Measurements from ENCODE around the gene LPP. TPM values are rescaled to one million over a fixed set of nuclear protein-coding genes. Genes with fewer than 3 reads are reported as not detected.

Gene LPP
- total RNA-seq, 2 donors from 2014 or later = 46.6 to 92.4 TPM

DNA sequence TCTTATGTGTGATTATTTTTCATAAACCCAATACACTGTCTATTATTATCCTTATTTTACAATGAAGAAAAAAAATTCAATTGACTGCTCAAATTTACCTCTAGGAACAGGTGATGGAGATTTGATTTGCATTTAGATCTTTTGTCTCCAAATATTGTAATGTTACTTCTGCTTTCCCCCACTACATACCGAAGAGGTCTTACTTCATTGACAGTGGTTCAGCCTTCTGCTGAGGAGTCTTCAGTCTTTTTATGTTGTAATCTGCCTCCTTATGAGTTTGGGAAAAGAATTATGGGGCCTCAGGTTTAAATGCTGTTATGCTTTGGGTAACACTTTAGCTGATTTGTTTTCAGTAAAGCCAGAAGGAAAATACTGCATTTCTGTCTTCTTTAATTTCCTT is 199.5 kb downstream of the LPP start:
- Mint-ChIP-seq H3K4me3 (no peak overlapping the region), H3K9me3 (no peaks in the 10 kb centered on the region), H3K27me3 (no peaks in the 10 kb centered on the region), H3K27ac (no peak overlapping the region), H3K4me1 (peaks cover 4% of the 10 kb centered on the region), H3K36me3 (ENCODE audit: low read depth) (no peaks in the 10 kb centered on the region)
- ATAC-seq (replicated peaks) = no peak

DNA sequence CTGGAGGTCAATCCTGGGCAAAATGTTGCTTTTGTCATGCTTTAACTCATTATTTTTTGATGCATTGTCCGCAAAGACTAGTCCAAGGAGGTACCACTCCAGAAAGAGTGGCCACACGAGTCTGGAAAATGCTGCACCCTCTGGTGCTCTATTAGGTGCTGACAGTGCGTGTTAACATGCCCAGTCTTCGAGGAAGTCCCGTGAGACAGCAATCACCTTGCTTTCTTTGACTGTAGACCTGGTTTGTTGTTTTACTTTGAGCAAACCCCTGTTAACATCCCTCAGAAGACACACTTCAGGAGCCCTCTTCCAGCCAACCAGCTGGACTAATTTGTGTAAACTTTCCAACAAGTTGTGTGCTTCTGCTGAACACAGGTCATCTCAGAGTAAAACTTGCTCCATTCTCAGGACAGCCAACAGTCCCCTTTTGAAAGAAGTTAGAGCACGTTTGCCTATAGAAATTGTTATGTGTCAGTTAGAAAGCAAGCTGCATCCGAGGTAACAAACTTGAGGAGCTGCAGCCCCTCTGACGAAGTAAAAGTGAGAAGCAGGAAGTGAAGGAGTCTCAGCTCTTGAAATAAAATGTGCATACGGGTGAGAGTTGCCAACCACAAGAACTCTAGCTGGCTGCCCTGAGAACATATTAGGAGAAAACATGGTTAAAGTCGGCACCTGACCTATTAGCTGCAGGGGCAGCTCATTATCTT is 205.0 kb downstream of the LPP start:
- ATAC-seq (replicated peaks) = peak; percentile 64
- Mint-ChIP-seq H3K4me3 (peak overlapping the region; percentile 6), H3K4me1 (peaks cover 28% of the 10 kb centered on the region), H3K27ac (no peak overlapping the region), H3K9me3 (no peaks in the 10 kb centered on the region), H3K27me3 (no peaks in the 10 kb centered on the region), H3K36me3 (ENCODE audit: low read depth) (no peaks in the 10 kb centered on the region)

DNA sequence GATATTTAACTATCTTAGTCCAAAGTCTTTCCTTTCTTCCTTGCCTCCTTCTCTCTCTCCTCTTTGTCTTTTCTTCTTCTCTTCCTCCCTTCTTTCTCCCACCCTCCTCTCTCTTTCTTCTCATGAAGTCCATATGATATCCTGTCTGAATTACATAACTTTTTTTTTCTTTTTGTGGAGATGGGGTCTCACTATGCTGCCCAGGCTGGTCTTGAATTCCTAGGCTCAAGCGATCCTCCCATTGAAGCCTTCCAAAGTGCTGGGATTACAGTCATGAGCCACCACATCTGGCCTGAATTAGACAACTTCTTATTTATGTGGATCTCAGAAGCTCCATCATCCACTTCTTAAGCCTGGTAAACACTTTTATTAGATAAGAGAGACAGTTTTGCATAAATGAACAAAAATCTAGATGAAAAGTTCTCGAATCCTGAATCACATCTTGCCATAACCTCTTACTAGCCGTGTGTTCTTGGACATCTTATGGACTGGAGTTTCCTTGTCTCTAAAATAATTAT is 206.5 kb downstream of the LPP start:
- H3K4me3 Mint-ChIP-seq = peak overlapping the region; percentile 6
- no peaks in the 10 kb centered on the region for H3K27me3 Mint-ChIP-seq
- no peak overlapping the region for H3K27ac Mint-ChIP-seq
- peaks cover 28% of the 10 kb centered on the region for H3K4me1 Mint-ChIP-seq
- no peaks in the 10 kb centered on the region for H3K36me3 Mint-ChIP-seq (ENCODE audit: low read depth)
- no peaks in the 10 kb centered on the region for H3K9me3 Mint-ChIP-seq
- ATAC-seq (replicated peaks) = no peak

DNA sequence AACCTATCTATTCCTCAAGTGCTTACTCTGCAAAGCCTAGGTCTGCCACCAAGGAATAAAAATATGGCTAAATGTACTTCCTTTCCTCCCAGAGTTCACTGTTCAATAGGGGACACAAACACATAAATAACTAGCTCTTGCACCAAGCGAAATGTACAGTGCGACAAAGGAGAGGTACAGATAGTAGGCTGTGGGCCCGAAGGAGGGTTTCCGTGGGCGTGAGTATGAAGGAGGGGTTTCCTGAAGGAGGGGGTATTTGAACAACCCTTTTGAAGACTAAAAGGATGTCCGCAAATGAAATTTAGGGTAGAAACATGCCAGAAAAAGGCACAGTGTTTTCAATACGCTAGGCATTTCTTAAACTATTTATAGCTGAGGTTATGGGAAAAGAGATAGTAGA is 207.9 kb downstream of the LPP start:
- H3K4me3 Mint-ChIP-seq = peak overlapping the region; percentile 9
- H3K27me3 Mint-ChIP-seq = no peaks in the 10 kb centered on the region
- ATAC-seq (replicated peaks) = no peak
- no peak overlapping the region for H3K27ac Mint-ChIP-seq
- H3K9me3 Mint-ChIP-seq = no peaks in the 10 kb centered on the region
- peaks cover 28% of the 10 kb centered on the region for H3K4me1 Mint-ChIP-seq
- H3K36me3 Mint-ChIP-seq (ENCODE audit: low read depth) = no peaks in the 10 kb centered on the region

DNA sequence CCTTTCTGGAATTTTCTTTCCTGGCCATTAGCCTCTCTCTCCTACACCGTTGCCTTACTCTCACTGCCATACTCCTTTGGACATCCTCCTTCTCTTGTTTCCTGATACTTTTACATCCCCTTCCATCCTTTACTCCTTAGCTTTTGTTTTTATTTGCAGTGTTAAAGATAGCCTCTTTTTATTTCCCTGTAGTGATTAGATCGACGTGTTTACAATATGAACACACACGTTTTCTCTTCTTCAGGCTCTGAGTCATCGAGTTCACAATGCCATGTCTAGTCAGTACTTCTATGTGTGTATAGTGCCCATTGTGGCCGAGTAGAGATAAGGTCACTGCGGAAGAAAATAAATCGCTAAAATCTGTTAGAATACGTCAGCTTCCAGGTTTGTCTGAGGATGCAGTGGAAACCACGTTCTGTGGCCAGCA is 208.5 kb downstream of the LPP start:
- peak overlapping the region; percentile 9 for H3K4me3 Mint-ChIP-seq

DNA sequence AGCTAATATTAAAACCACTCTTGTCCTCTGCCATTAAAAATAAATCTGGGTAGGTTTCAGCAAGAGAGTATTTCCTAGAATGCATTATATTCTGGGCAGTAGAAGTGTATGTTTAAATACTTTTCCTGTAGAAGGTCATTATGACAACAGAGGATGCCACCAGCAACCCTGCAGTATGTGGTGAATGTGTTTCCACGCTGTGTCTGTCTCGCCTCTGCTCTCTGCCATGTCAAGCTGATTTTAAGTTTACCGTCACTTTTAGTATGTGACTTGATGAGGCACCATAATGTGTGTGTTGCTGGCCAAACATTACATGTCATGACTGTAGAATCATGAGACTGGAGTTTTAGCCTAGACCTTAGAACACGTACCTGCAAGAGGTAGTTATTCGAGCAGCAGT is 211.2 kb downstream of the LPP start:
- Mint-ChIP-seq H3K36me3 (ENCODE audit: low read depth) (no peaks in the 10 kb centered on the region), H3K27me3 (no peaks in the 10 kb centered on the region), H3K4me3 (no peak overlapping the region), H3K9me3 (no peaks in the 10 kb centered on the region), H3K4me1 (peaks cover 9% of the 10 kb centered on the region), H3K27ac (no peak overlapping the region)
- no peak for ATAC-seq (replicated peaks)

More for the DNA sequence above, 208.5 kb downstream of the LPP start:
- H3K27ac Mint-ChIP-seq = no peak overlapping the region
- H3K9me3 Mint-ChIP-seq = no peaks in the 10 kb centered on the region
- peaks cover 28% of the 10 kb centered on the region for H3K4me1 Mint-ChIP-seq
- no peaks in the 10 kb centered on the region for H3K36me3 Mint-ChIP-seq (ENCODE audit: low read depth)
- ATAC-seq (replicated peaks) = peak; percentile 64
- H3K27me3 Mint-ChIP-seq = no peaks in the 10 kb centered on the region

DNA sequence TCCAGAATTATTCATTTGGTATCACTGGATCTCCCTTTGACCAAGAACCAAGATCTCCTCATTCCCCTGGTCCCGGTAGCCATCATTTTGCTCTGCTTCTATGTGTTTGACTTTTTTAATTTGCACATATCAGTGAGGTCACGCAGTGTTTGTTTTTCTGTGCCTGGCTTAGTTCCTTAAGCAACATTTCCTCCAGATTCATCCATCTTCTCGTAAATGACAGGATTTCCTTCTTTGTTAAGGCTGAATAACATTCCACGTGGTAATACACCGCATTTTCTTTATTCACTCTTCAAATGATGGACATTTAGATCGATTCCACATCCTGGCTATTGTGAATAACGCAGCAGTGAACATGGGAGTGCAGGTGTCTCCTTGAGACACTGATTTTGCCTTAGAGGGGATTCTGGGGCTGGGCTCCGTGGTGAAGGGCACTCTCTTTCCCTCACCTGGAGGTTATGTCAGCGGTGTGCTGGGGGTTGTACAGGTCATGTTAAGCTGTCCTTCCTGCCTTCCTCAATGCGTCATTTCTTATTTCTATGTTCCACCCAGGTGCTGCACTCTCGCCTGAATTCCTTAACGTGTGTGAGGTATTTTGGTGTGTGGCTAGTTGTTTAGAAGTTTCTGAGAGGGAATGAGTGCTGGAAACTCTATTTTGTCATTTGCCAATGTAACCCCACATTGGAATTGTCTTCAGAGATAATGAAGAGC is 212.2 kb downstream of the LPP start:
- Mint-ChIP-seq H3K4me3 (no peak overlapping the region), H3K27me3 (no peaks in the 10 kb centered on the region), H3K4me1 (peaks cover 6% of the 10 kb centered on the region), H3K27ac (no peak overlapping the region), H3K9me3 (no peaks in the 10 kb centered on the region), H3K36me3 (ENCODE audit: low read depth) (no peaks in the 10 kb centered on the region)
- no peak for ATAC-seq (replicated peaks)

DNA sequence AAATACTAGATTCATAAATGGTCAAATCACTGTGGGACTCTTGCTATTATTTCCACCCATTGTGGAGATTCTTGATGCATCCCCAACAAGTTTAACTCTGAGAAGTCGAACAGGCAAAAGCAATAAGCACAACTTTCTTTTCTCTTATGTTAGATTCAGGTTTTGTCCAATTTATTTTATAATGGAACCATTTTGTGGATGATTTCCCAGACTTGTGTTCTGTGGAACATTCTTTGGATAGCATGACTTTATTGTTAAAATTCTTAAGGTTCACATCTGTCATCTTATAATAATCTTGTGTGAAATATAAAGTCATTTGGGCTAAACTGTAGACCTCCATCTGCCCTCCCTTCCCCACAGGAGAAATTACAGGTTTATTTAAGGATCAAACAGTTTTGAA is 213.7 kb downstream of the LPP start:
- no peak for ATAC-seq (replicated peaks)
- Mint-ChIP-seq H3K4me1 (peaks cover 3% of the 10 kb centered on the region), H3K36me3 (ENCODE audit: low read depth) (no peaks in the 10 kb centered on the region), H3K27ac (no peak overlapping the region), H3K4me3 (no peak overlapping the region), H3K27me3 (no peaks in the 10 kb centered on the region), H3K9me3 (no peaks in the 10 kb centered on the region)

DNA sequence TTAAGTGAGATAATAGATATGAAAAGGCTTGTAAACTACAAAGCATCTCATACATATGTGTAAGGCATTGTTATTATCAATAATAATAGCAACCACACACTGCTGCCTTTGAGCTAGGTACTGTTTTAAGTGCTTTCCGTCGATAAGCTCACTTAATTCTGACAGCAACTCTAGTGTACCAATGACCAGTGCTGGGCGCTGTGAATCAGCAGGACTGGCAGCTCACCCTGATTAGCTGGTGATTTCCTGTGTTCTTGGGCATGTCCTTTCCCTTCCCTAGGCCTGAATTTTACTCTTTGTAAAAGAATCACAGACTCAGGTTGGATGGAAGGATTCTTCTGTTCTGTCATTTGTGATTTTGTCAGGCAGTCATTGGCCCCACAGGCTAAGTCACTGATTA is 215.6 kb downstream of the LPP start:
- H3K27me3 Mint-ChIP-seq = no peaks in the 10 kb centered on the region
- H3K4me1 Mint-ChIP-seq = peaks cover 3% of the 10 kb centered on the region
- no peak overlapping the region for H3K27ac Mint-ChIP-seq
- no peaks in the 10 kb centered on the region for H3K36me3 Mint-ChIP-seq (ENCODE audit: low read depth)
- H3K4me3 Mint-ChIP-seq = no peak overlapping the region
- H3K9me3 Mint-ChIP-seq = no peaks in the 10 kb centered on the region
- no peak for ATAC-seq (replicated peaks)

DNA sequence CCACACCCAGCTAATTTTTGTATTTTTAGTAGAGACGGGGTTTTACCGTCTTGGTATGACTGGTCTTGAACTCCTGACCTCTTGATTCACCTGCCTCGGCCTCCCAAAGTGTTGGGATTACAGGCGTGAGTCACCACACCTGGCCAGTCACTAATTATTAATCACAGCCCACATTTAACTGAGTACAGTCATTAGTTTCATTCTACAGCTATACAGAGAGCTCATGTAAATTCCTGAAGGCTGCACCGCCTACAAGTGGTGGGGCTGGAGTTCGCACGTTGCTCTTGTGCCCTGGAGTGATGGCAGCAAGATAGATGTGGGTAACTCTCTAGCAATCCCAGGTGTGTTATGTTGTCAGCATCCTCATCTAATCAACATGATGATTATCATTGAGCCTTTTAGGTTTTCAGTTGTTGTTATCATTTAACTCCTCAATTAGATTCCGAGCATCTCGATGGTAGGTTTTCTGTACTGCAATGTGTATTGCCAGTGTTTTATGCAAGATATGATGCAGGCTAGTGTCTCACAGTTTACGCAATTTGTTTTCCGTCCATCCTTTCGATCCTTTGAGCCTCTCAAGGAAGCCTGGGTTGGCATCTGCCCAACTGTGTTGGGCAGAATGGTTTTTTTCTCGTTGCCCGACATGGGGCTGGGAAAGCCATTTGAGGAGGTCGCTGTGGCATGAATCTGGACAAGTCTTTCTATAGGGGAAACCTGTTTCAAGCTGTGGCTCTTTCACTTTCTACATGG is 216.3 kb downstream of the LPP start:
- peak; percentile 90 for ATAC-seq (replicated peaks)
- Mint-ChIP-seq H3K4me1 (peaks cover 3% of the 10 kb centered on the region), H3K36me3 (ENCODE audit: low read depth) (no peaks in the 10 kb centered on the region), H3K27me3 (no peaks in the 10 kb centered on the region), H3K27ac (peak overlapping the region; percentile 38), H3K9me3 (no peaks in the 10 kb centered on the region), H3K4me3 (no peak overlapping the region)

DNA sequence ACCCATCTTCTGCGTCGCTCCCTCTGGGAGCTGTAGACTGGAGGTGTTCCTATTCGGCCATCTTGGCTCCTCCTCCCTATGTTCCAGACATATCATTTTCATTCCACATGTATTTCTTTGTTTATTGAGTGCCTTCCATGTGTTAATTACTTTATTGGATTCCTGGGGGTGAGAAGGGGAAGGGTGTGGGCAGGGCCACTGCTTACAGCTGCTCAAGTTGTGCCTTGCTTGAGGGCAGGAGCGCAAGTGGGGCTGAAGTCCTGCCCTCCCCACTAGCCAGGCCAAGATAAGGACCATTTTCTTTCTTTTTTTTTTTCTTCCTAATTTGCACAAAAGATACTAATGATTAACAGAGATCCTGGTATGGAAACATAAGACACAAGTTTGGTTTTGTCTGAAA is 224.8 kb downstream of the LPP start:
- H3K36me3 Mint-ChIP-seq (ENCODE audit: low read depth) = no peaks in the 10 kb centered on the region

DNA sequence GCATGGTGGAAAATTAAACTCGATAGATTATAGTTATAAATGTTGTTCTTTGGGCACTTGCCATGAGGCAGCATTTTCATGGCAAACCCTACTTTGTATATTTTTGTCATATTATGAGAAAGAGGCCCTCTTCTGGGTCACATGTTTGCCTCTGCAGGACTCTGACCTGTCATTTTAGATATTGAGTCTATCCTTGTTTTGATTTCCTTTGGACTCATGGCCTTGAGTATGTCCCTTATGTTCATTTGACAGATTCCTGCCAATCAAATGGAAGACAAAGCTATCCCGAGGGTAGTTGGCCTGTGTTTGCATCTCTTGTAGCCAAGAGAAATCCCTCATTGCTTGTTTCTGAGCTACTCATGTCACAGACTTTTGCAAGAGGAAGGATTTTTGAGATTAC is 226.3 kb downstream of the LPP start:
- no peak overlapping the region for H3K4me3 Mint-ChIP-seq
- no peaks in the 10 kb centered on the region for H3K9me3 Mint-ChIP-seq
- no peaks in the 10 kb centered on the region for H3K36me3 Mint-ChIP-seq (ENCODE audit: low read depth)
- ATAC-seq (replicated peaks) = no peak
- H3K4me1 Mint-ChIP-seq = no peaks in the 10 kb centered on the region
- H3K27me3 Mint-ChIP-seq = no peaks in the 10 kb centered on the region
- H3K27ac Mint-ChIP-seq = no peak overlapping the region

More for the DNA sequence above, 224.8 kb downstream of the LPP start:
- Mint-ChIP-seq H3K27ac (no peak overlapping the region), H3K9me3 (no peaks in the 10 kb centered on the region), H3K4me1 (no peaks in the 10 kb centered on the region), H3K4me3 (no peak overlapping the region), H3K27me3 (no peaks in the 10 kb centered on the region)
- ATAC-seq (replicated peaks) = no peak

DNA sequence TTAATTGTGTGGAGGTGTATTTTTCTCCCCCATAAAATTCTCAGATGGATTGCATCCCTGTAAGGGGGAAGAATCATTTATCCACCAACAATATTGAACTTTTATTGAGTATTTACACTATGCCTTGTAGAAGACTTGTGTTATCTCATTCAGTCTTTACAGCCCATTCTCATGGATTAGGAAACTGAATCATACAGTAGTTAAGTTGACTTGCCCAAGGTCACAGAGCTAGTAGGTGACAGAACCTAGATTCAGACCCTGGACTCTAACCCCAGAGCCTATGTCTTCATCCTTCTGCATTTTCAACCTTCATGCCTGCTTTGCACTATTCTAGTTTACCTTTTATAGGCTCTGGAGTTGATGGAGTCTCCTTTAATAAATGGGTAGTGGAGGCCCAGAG is 226.8 kb downstream of the LPP start:
- H3K27ac Mint-ChIP-seq = no peak overlapping the region
- no peaks in the 10 kb centered on the region for H3K9me3 Mint-ChIP-seq
- H3K4me3 Mint-ChIP-seq = no peak overlapping the region
- no peaks in the 10 kb centered on the region for H3K27me3 Mint-ChIP-seq
- no peaks in the 10 kb centered on the region for H3K36me3 Mint-ChIP-seq (ENCODE audit: low read depth)
- no peaks in the 10 kb centered on the region for H3K4me1 Mint-ChIP-seq
- no peak for ATAC-seq (replicated peaks)

DNA sequence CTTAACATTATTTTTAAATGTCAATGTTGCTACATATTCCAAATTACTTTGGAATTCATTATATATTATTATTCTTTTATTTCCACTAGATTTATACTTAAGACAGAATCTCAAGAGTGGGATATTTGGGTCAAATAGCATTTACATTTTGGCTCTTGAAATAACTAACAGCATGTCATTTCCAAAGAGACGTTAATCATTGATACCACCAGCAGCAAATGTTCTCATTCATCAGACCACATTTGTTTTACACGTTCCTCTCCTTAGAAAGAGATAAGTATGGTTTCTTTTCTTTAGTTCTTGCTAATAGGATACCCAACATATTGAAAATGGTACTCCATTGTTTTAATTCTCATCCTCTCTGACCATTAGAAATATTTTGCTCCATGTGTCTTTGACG is 229.8 kb downstream of the LPP start:
- no peaks in the 10 kb centered on the region for H3K36me3 Mint-ChIP-seq (ENCODE audit: low read depth)
- no peaks in the 10 kb centered on the region for H3K27me3 Mint-ChIP-seq
- H3K4me1 Mint-ChIP-seq = no peaks in the 10 kb centered on the region

DNA sequence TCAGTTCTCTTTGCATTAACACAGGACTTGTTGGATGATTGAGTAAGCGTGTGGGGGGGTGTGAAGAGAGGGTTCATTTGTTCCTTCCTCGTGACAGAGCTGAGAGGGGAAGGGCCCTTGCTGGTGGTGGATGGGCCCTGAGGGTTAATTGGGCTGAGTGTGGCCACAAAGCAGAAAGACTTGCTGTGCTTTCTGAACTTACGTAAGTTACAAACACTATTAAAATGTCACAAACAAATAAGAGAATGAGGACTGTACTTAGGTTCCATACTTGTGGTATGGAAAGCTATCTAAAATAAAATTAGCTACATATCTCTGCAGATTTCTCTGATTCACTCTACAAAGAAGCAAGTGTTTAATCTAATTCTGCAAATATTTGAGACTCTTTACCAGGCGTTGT is 231.3 kb downstream of the LPP start:
- Mint-ChIP-seq H3K9me3 (no peaks in the 10 kb centered on the region), H3K27me3 (no peaks in the 10 kb centered on the region), H3K4me1 (peaks cover 8% of the 10 kb centered on the region), H3K4me3 (no peak overlapping the region), H3K36me3 (ENCODE audit: low read depth) (no peaks in the 10 kb centered on the region), H3K27ac (no peak overlapping the region)
- no peak for ATAC-seq (replicated peaks)

More for the DNA sequence above, 229.8 kb downstream of the LPP start:
- Mint-ChIP-seq H3K27ac (no peak overlapping the region), H3K9me3 (no peaks in the 10 kb centered on the region), H3K4me3 (no peak overlapping the region)
- ATAC-seq (replicated peaks) = no peak

Measured in activated T-helper 17 cell treated with anti-CD3 and anti-CD28 coated beads, Interleukin-2, amount 50 U/mL, for 72 hours (primary cell).